T-helper 17 cell (primary cell): ENCODE measurements around the gene GATB. TPM values are rescaled to one million over a fixed set of nuclear protein-coding genes. Genes with fewer than 3 reads are reported as not detected.

ENCODE experiments used
- ATAC-seq: fragments of 150-1000 bp; cut with Tn5 transposase; 2 replicates; pipeline ENCODE4 v1.10.0; 2021; ENCODE audit warnings: mild to moderate bottlenecking, moderate library complexity
- DNase-seq, 3 donors: peaks; one replicate each; pipeline versions ENCODE4 v3.0.0 to v3.0.0-alpha.2; 2020 to 2021
- H3K9me3 ChIP-seq: one replicate; pipeline ENCODE4 v1.7.0; 2013; ENCODE audit warnings: low read length, mild to moderate bottlenecking; ENCODE audit not compliant: control insufficient read depth, poor library complexity, severe bottlenecking
- H3K27ac Mint-ChIP-seq: one replicate; pipeline ENCODE4 v1.8.0; 2022; ENCODE audit warnings: mild to moderate bottlenecking, moderate library complexity, mixed read lengths
- H3K27me3 Mint-ChIP-seq: one replicate; pipeline ENCODE4 v1.8.0; 2022; ENCODE audit warnings: mixed read lengths
- H3K36me3 Mint-ChIP-seq: one replicate; pipeline ENCODE4 v1.8.0; 2022; ENCODE audit warnings: low read depth, mixed read lengths
- H3K4me1 Mint-ChIP-seq: one replicate; pipeline ENCODE4 v1.8.0; 2022; ENCODE audit warnings: mild to moderate bottlenecking, mixed read lengths
- H3K4me3 Mint-ChIP-seq: one replicate; pipeline ENCODE4 v1.8.0; 2022; ENCODE audit warnings: mild to moderate bottlenecking, moderate library complexity, mixed read lengths
- total RNA-seq, 4 donors: library from RNA in 2 of 4; stranded (reverse) in 2 of 4; gene quantifications; one replicate each; pipeline ENCODE4 v1.2.3 and lab custom pipeline; 2022 to 2026

Gene GATB
- total RNA-seq, 2 donors from 2014 or later: 7.5 to 8.3 TPM

GRCh38 chr4:151667666-151668065, 93.1 kb downstream of the GATB start:
- ATAC-seq (no peak), DNase-seq (no peak)
- Mint-ChIP-seq H3K36me3 (peaks cover 4% of the 10 kb centered on the region), H3K27me3 (no peaks in the 10 kb centered on the region), H3K4me1 (peaks cover 2% of the 10 kb centered on the region), H3K4me3 (no peak overlapping the region), H3K27ac (no peak overlapping the region)
- H3K9me3 ChIP-seq: no peaks in the 10 kb centered on the region

DNA sequence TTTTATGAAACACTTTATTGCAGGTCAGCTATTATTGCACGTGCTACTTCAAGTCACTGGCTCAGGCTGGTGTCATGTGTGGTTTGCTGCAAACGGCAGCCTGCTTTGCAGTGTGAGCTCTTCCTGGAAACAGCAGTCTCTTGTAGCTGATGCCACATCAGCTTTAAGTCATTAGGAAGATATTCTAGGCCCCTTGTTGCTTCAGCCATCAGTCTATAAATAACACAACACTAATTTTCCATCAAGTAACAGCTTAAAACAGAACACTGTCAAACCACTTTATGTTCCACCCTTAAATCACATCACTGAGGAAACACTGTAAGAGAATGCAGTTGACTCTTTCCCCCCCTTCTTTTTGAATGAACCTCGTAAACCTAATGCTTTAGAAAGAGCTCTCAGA, 93.8 kb downstream of the GATB start:
- no peaks in the 10 kb centered on the region for H3K27me3 Mint-ChIP-seq
- H3K36me3 Mint-ChIP-seq: peaks cover 4% of the 10 kb centered on the region
- no peak overlapping the region for H3K27ac Mint-ChIP-seq
- DNase-seq: no peak
- peaks cover 2% of the 10 kb centered on the region for H3K4me1 Mint-ChIP-seq
- H3K9me3 ChIP-seq: no peaks in the 10 kb centered on the region
- H3K4me3 Mint-ChIP-seq: no peak overlapping the region
- ATAC-seq: no peak

DNA sequence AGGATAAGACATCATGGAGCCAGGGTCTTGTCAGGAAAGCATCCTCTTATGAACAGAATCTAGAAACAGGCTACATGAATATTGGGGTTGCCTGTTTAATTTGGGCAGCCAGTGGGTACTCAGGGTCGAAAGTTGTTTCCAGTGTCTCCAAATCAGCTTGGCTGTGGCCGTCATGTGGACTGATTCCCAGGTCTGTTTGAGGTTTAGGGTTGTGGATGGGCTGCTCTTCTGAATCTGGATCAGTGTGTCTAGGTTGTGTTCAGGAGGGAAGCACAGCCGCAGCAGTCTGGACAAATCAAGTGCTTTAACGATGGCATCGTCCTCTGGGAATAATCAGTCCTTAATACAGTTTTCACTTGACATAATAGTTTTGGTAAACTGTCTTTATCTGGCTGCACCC, 94.3 kb downstream of the GATB start:
- DNase-seq: no peak
- H3K4me1 Mint-ChIP-seq: peaks cover 2% of the 10 kb centered on the region
- ATAC-seq: no peak
- no peaks in the 10 kb centered on the region for H3K27me3 Mint-ChIP-seq
- no peak overlapping the region for H3K27ac Mint-ChIP-seq
- no peaks in the 10 kb centered on the region for H3K9me3 ChIP-seq
- peaks cover 4% of the 10 kb centered on the region for H3K36me3 Mint-ChIP-seq
- H3K4me3 Mint-ChIP-seq: no peak overlapping the region

GRCh38 chr4:151665785-151666127, 95.1 kb downstream of the GATB start:
- H3K4me3 Mint-ChIP-seq: no peak overlapping the region
- no peaks in the 10 kb centered on the region for H3K27me3 Mint-ChIP-seq
- H3K27ac Mint-ChIP-seq: no peak overlapping the region
- ATAC-seq (no peak), DNase-seq (no peak)
- H3K36me3 Mint-ChIP-seq: peaks cover 4% of the 10 kb centered on the region
- peaks cover 2% of the 10 kb centered on the region for H3K4me1 Mint-ChIP-seq
- no peaks in the 10 kb centered on the region for H3K9me3 ChIP-seq

GRCh38 chr4:151665022-151665784, 95.6 kb downstream of the GATB start:
- Mint-ChIP-seq H3K4me3 (no peak overlapping the region), H3K27ac (no peak overlapping the region), H3K36me3 (peaks cover 4% of the 10 kb centered on the region), H3K4me1 (peaks cover 2% of the 10 kb centered on the region), H3K27me3 (no peaks in the 10 kb centered on the region)
- ATAC-seq (no peak), DNase-seq (no peak)
- no peaks in the 10 kb centered on the region for H3K9me3 ChIP-seq

GRCh38 chr4:151664289-151664688, 96.5 kb downstream of the GATB start:
- no peaks in the 10 kb centered on the region for H3K9me3 ChIP-seq
- no peak for DNase-seq
- ATAC-seq: no peak
- peaks cover 7% of the 10 kb centered on the region for H3K4me1 Mint-ChIP-seq
- H3K4me3 Mint-ChIP-seq: no peak overlapping the region
- no peak overlapping the region for H3K27ac Mint-ChIP-seq
- no peaks in the 10 kb centered on the region for H3K27me3 Mint-ChIP-seq
- peaks cover 4% of the 10 kb centered on the region for H3K36me3 Mint-ChIP-seq

DNA sequence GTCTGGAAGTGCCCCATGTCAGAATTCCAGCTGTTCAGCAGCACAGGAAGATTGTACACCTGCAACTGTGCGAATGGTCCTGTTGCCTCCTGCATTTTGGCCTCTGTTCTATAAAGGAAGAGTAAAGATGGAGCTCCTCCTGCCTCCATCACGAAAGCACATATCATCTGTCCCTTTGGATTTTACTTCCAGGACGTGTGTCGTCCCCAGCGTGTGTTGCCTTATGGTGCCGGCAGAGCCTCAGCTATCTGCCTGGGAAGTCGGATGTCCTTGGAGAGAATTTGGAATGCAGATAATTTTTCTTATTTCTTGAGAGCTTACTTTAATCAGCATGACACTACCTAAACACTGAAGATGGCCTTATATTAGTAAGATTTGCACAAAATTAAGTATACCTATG, 97.7 kb downstream of the GATB start:
- ATAC-seq (no peak), DNase-seq (no peak)
- no peak overlapping the region for H3K27ac Mint-ChIP-seq
- no peak overlapping the region for H3K4me3 Mint-ChIP-seq
- H3K36me3 Mint-ChIP-seq: peaks cover 4% of the 10 kb centered on the region
- peaks cover 10% of the 10 kb centered on the region for H3K4me1 Mint-ChIP-seq
- no peaks in the 10 kb centered on the region for H3K27me3 Mint-ChIP-seq
- H3K9me3 ChIP-seq: no peaks in the 10 kb centered on the region

- no peaks in the 10 kb centered on the region for H3K27me3 Mint-ChIP-seq
- ATAC-seq: no peak
- H3K36me3 Mint-ChIP-seq: peaks cover 7% of the 10 kb centered on the region
- H3K9me3 ChIP-seq: no peaks in the 10 kb centered on the region
- DNase-seq: no peak
- no peak overlapping the region for H3K27ac Mint-ChIP-seq
- H3K4me1 Mint-ChIP-seq: peaks cover 11% of the 10 kb centered on the region
- H3K4me3 Mint-ChIP-seq: no peak overlapping the region
Measured at GRCh38 chr4:151661873-151662272, 98.9 kb downstream of the GATB start.

DNA sequence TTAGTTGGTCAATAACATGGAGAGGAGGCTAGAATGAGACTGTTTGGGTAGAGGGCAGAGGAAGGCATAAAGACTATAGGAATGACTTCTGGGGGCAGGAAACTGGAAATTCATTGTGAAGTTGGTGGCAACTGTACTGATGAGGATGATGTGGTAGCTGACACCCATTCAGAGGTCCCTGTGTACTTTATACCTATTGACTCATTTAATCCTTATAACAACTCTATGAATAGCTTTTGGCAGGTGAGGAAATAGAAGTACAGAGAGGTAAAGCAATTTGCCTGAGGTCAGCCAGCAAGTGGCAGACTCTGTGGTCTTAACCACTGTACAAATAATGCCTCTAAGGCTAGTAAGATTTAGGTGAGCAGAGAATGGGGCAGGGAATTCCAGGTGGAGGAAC, 100.1 kb downstream of the GATB start:
- DNase-seq (no peak), ATAC-seq (no peak)
- Mint-ChIP-seq H3K27ac (no peak overlapping the region), H3K4me3 (no peak overlapping the region), H3K36me3 (peaks cover 12% of the 10 kb centered on the region), H3K4me1 (peaks cover 11% of the 10 kb centered on the region), H3K27me3 (no peaks in the 10 kb centered on the region)
- no peaks in the 10 kb centered on the region for H3K9me3 ChIP-seq

DNA sequence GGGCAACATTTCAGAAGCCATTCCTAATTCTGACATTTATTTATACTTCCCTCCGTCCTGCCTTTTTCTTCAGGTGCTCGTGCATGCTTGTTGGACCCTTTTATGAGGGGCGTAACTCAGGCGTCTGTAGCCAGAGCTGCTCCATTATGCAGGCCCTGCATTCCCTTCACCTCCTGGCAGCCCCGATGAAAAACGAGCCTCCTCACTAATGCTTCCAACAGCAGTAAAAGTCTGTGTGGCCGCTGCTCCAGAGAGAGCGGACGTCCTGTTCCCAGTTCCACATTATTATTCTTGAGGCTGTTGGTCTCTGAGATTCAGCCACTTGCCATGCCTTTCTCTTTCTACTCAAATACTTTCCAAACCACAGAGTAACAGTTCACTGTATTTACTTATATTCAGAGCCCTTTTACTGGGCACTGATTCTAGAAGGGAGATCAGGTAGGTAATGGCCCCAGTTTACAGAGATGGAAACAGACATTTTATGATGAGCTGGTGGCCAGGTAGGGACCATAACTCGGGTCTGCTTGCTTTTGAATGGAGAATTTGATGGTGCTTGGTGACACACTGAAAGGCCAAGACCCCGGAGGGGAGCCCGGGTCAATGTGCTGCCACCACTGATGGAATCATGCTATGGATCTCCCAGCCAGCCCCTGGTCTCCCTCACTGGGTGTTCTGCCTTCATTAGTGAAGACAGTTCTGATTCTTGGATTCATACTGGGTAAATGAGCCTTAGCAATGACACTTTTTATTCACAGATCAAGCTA, 101.0 kb downstream of the GATB start:
- no peaks in the 10 kb centered on the region for H3K27me3 Mint-ChIP-seq
- ATAC-seq (no peak), DNase-seq (no peak)
- peak overlapping the region; percentile 84 for H3K27ac Mint-ChIP-seq
- no peaks in the 10 kb centered on the region for H3K9me3 ChIP-seq
- peaks cover 10% of the 10 kb centered on the region for H3K4me1 Mint-ChIP-seq
- H3K4me3 Mint-ChIP-seq: no peak overlapping the region
- H3K36me3 Mint-ChIP-seq: peaks cover 9% of the 10 kb centered on the region

GRCh38 chr4:151658959-151659600, 101.7 kb downstream of the GATB start:
- DNase-seq (no peak), ATAC-seq (no peak)
- Mint-ChIP-seq H3K27me3 (no peaks in the 10 kb centered on the region), H3K4me1 (peaks cover 10% of the 10 kb centered on the region), H3K36me3 (peaks cover 9% of the 10 kb centered on the region), H3K4me3 (no peak overlapping the region), H3K27ac (peak overlapping the region; percentile 84)
- H3K9me3 ChIP-seq: no peaks in the 10 kb centered on the region

DNA sequence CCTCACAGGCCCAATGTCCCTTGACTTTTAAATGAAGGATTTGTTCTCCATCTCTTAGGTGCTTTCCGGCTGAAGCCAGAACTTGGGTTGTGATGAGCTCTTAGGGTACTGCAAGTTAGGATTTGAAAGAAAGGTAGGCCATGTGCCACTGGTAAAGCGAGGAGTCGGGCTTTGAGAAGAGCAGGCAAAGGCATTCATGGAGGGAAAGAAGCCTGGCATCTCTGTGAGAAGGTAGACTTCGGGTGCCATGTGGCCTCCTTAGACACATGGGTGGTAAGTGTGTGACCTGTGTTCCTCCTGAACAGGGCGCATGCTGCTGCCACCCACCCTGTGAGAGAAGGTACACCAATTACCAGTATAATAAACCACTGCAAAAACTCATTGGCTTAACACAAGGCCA, 102.9 kb downstream of the GATB start:
- no peaks in the 10 kb centered on the region for H3K27me3 Mint-ChIP-seq
- ATAC-seq: no peak
- peaks cover 9% of the 10 kb centered on the region for H3K36me3 Mint-ChIP-seq
- H3K4me3 Mint-ChIP-seq: no peak overlapping the region
- no peak overlapping the region for H3K27ac Mint-ChIP-seq
- no peaks in the 10 kb centered on the region for H3K9me3 ChIP-seq
- H3K4me1 Mint-ChIP-seq: peaks cover 10% of the 10 kb centered on the region
- no peak for DNase-seq

GRCh38 chr4:151656058-151656457, 104.7 kb downstream of the GATB start:
- peak overlapping the region; percentile 45 for H3K27ac Mint-ChIP-seq
- H3K4me3 Mint-ChIP-seq: no peak overlapping the region
- peaks cover 9% of the 10 kb centered on the region for H3K36me3 Mint-ChIP-seq
- no peaks in the 10 kb centered on the region for H3K27me3 Mint-ChIP-seq
- no peaks in the 10 kb centered on the region for H3K9me3 ChIP-seq
- no peak for ATAC-seq
- peaks cover 10% of the 10 kb centered on the region for H3K4me1 Mint-ChIP-seq
- no peak for DNase-seq
